CD4-positive, alpha-beta memory T cell (primary cell): ENCODE results near the gene SHC3. TPM values are rescaled to one million over a fixed set of nuclear protein-coding genes. Genes with fewer than 3 reads are reported as not detected.

Experiments used
- CTCF ChIA-PET: fragments of 350-600 bp; sonication (Branson Sonifier 250); formaldehyde crosslinking; loops from one replicate; lab custom pipeline; 2021; ENCODE audit warnings: inconsistent platforms; ENCODE audit not compliant: partially characterized antibody; lab: Charles Lee
- POLR2A ChIA-PET: fragments of 350-600 bp; sonication (Branson Sonifier 250); formaldehyde crosslinking; loops from one replicate; lab custom pipeline; 2021; ENCODE audit not compliant: partially characterized antibody; lab: Charles Lee
- DNase-seq, 5 donors: peaks; one replicate each; pipeline versions ENCODE4 v3.0.0 to v3.0.0-alpha.2; 2020 to 2022; ENCODE audit warnings: mixed read lengths in 1 of 5
- H3K27ac ChIP-seq: one replicate; pipeline ENCODE4 v1.7.0; 2013; ENCODE audit warnings: low read depth, low read length
- H3K27me3 ChIP-seq: 2 replicates; pipeline ENCODE4 v1.7.0; 2013; ENCODE audit warnings: mild to moderate bottlenecking, low read length, moderate library complexity; ENCODE audit not compliant: insufficient read depth
- H3K36me3 ChIP-seq: 2 replicates; pipeline ENCODE4 v1.7.0; 2013; ENCODE audit warnings: mild to moderate bottlenecking, low read length, moderate library complexity; ENCODE audit not compliant: insufficient read depth
- H3K4me1 ChIP-seq: 2 replicates; pipeline ENCODE4 v1.7.0; 2013; ENCODE audit warnings: mild to moderate bottlenecking, low read length, moderate library complexity; ENCODE audit not compliant: insufficient read depth
- H3K4me3 ChIP-seq, 2 donors: one replicate each; pipeline ENCODE4 v1.7.0; 2013; ENCODE audit warnings: low read length in 2 of 2, mild to moderate bottlenecking in 1 of 2
- H3K9me3 ChIP-seq, 2 donors: one replicate each; pipeline ENCODE4 v1.7.0; 2013; ENCODE audit warnings: low read length in 2 of 2, control low read depth in 1 of 2; ENCODE audit not compliant: control insufficient read depth in 1 of 2
- H3K27ac Mint-ChIP-seq, 7 donors: one replicate each; pipeline ENCODE4 v1.8.0; 2020 to 2021; ENCODE audit warnings: mixed read lengths in 7 of 7, mild to moderate bottlenecking in 6 of 7, inconsistent platforms in 3 of 7, moderate library complexity in 3 of 7
- H3K27me3 Mint-ChIP-seq, 2 donors: one replicate each; pipeline ENCODE4 v1.8.0; 2020 to 2021; ENCODE audit warnings: mixed read lengths in 2 of 2
- H3K36me3 Mint-ChIP-seq, 2 donors: one replicate each; pipeline ENCODE4 v1.8.0; 2020 to 2021; ENCODE audit warnings: mixed read lengths in 2 of 2, inconsistent platforms in 1 of 2, mild to moderate bottlenecking in 1 of 2
- H3K4me1 Mint-ChIP-seq, 4 donors: one replicate each; pipeline ENCODE4 v1.8.0; 2020 to 2021; ENCODE audit warnings: mixed read lengths in 4 of 4, mild to moderate bottlenecking in 1 of 4
- H3K4me3 Mint-ChIP-seq, 8 donors: one replicate each; pipeline ENCODE4 v1.8.0; 2020 to 2021; ENCODE audit warnings: mixed read lengths in 8 of 8, mild to moderate bottlenecking in 7 of 8, moderate library complexity in 6 of 8, inconsistent platforms in 3 of 8
- H3K9me3 Mint-ChIP-seq, 8 donors: one replicate each; pipeline ENCODE4 v1.8.0; 2020 to 2021; ENCODE audit warnings: mixed read lengths in 8 of 8, mild to moderate bottlenecking in 5 of 8, inconsistent platforms in 3 of 8, moderate library complexity in 1 of 8
- intact Hi-C: fragments of 100-400 bp; cut with micrococcal nuclease; formaldehyde crosslinking; loops from one replicate; pipeline ENCODE4 v1.15.1; 2023
- polyA plus RNA-seq, 2 donors: library from polyadenylated mRNA; unstranded; fragments of 300-500 nt; fragmentation: Illumina TruSeq; gene quantifications; one replicate each; pipeline ENCODE4 v1.2.3, GENCODE V29; 2021
- total RNA-seq, 2 experiments: library from RNA; stranded (reverse); gene quantifications; one replicate each; pipeline ENCODE4 v1.2.3, GENCODE V29; 2021

Gene SHC3
- total and polyA plus RNA-seq, 4 experiments from 2014 or later, result 0.06 TPM; not detected in 3

DNA sequence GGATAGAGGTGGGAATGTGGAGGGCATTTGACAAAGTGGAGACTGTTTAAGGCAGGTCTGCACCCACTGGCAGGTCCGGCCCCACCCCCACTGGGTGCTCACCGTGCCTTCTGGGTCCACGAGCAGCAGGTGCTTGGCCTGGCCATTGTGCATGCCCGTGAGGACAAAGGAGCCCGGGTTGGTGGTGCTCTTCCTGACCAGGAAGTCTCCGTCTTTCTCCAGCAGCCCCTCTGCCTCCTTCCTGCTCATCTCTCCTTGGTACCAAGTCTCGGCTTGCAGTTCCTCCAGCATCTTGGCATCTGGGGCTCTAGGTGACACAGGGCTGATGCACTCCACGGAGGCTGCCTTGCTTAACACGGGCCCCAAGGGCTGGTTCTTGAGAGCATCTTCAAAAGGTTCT lies 140.7 kb downstream of the SHC3 start:
- Histone ChIP-seq H3K4me3 (no peak overlapping the region), H3K27me3 (no peaks in the 10 kb centered on the region), H3K9me3 (no peaks in the 10 kb centered on the region), H3K27ac (no peak overlapping the region), H3K4me1 (no peaks in the 10 kb centered on the region), H3K36me3 (no peaks in the 10 kb centered on the region)
- DNase-seq, result no peak
- H3K9me3 Mint-ChIP-seq, result peaks cover 0 to 2% (median 0%) of the 10 kb centered on the region in 8 donors
- ChIA-PET CTCF (interaction anchor here (0.7 kb wide), 1 partner anchor 17 kb away, joined by 4 read pairs; no protein-coding TSS in a partner anchor), POLR2A (no interaction called here)
- H3K27ac Mint-ChIP-seq, result no peak overlapping the region
- H3K27me3 Mint-ChIP-seq, result peaks cover 10 to 12% of the 10 kb centered on the region in 2 donors
- intact Hi-C loops, result no loop called here
- H3K4me1 Mint-ChIP-seq, result no peaks in the 10 kb centered on the region
- no peaks in the 10 kb centered on the region for H3K36me3 Mint-ChIP-seq
- no peak overlapping the region for H3K4me3 Mint-ChIP-seq

DNA sequence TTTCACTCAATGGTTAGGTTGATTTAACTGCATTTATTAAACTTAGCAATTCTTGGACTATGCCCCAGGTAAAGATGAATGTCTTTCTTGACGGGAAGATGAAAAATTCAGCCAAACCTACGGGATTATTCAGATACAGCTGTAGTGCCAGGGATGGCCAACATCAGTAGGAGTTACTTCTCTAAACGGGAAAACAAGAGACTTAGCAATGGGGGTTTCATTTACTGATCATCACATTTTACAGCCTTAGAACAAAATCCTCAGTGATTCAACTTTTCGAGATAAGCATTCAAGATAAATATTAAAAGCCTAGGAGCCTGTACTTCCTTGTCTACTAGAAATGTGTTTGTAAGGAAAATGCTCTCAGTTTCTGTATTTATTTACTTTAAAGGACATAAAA lies 141.3 kb downstream of the SHC3 start:
- no peak overlapping the region for H3K27ac ChIP-seq
- H3K4me3 Mint-ChIP-seq, result no peak overlapping the region
- H3K4me3 ChIP-seq, result no peak overlapping the region
- H3K27me3 Mint-ChIP-seq, result peaks cover 10 to 12% of the 10 kb centered on the region in 2 donors
- DNase-seq, result no peak
- H3K27me3 ChIP-seq, result no peaks in the 10 kb centered on the region
- H3K36me3 ChIP-seq, result no peaks in the 10 kb centered on the region
- H3K9me3 ChIP-seq, result no peaks in the 10 kb centered on the region
- CTCF ChIA-PET, result no interaction called here
- H3K36me3 Mint-ChIP-seq, result no peaks in the 10 kb centered on the region
- H3K4me1 ChIP-seq, result no peaks in the 10 kb centered on the region
- POLR2A ChIA-PET, result no interaction called here
- H3K4me1 Mint-ChIP-seq, result no peaks in the 10 kb centered on the region
- H3K9me3 Mint-ChIP-seq, result peaks cover 0 to 4% (median 0%) of the 10 kb centered on the region in 8 donors
- intact Hi-C loops, result no loop called here
- no peak overlapping the region for H3K27ac Mint-ChIP-seq

GRCh38 chr9:89036891-89037290 lies 141.7 kb downstream of the SHC3 start:
- no peaks in the 10 kb centered on the region for H3K9me3 ChIP-seq
- ChIA-PET CTCF (no interaction called here), POLR2A (no interaction called here)
- Mint-ChIP-seq H3K4me1 (no peaks in the 10 kb centered on the region), H3K4me3 (no peak overlapping the region), H3K36me3 (no peaks in the 10 kb centered on the region), H3K27ac (no peak overlapping the region), H3K27me3 (peaks cover 12 to 13% of the 10 kb centered on the region in 2 donors), H3K9me3 (peaks cover 0 to 4% (median 0%) of the 10 kb centered on the region in 8 donors)
- DNase-seq, result no peak
- no peaks in the 10 kb centered on the region for H3K36me3 ChIP-seq
- no peak overlapping the region for H3K4me3 ChIP-seq
- no peak overlapping the region for H3K27ac ChIP-seq
- H3K27me3 ChIP-seq, result no peaks in the 10 kb centered on the region
- intact Hi-C loops, result no loop called here
- no peaks in the 10 kb centered on the region for H3K4me1 ChIP-seq

DNA sequence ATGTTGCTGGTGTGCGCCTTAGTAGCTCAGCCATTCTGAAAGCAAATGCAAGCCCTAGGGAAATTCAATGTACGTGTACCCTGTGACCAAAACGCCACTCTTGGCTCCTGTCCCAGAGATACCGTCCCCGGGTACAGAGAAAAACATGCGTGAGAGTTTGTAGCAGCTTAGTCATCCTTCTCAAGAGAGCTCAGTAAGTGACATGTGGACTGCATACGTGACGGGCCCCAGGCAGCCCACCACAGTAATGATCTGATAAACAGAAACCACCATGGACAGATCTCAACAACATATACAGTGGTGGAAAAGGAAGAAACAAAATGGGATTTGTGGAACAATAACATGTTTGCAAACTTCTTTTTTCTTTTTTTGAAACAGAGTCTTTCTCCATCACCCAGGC lies 142.2 kb downstream of the SHC3 start:
- no peak for DNase-seq
- no peak overlapping the region for H3K27ac ChIP-seq
- H3K27ac Mint-ChIP-seq, result no peak overlapping the region
- no peak overlapping the region for H3K4me3 Mint-ChIP-seq
- no peaks in the 10 kb centered on the region for H3K4me1 ChIP-seq
- no peak overlapping the region for H3K4me3 ChIP-seq
- intact Hi-C loops, result no loop called here
- H3K4me1 Mint-ChIP-seq, result no peaks in the 10 kb centered on the region
- peaks cover 13 to 14% of the 10 kb centered on the region in 2 donors for H3K27me3 Mint-ChIP-seq
- peaks cover 0 to 6% (median 0%) of the 10 kb centered on the region in 8 donors for H3K9me3 Mint-ChIP-seq
- no peaks in the 10 kb centered on the region for H3K9me3 ChIP-seq
- H3K36me3 Mint-ChIP-seq, result no peaks in the 10 kb centered on the region
- no peaks in the 10 kb centered on the region for H3K27me3 ChIP-seq
- CTCF ChIA-PET, result no interaction called here
- POLR2A ChIA-PET, result no interaction called here
- no peaks in the 10 kb centered on the region for H3K36me3 ChIP-seq

DNA sequence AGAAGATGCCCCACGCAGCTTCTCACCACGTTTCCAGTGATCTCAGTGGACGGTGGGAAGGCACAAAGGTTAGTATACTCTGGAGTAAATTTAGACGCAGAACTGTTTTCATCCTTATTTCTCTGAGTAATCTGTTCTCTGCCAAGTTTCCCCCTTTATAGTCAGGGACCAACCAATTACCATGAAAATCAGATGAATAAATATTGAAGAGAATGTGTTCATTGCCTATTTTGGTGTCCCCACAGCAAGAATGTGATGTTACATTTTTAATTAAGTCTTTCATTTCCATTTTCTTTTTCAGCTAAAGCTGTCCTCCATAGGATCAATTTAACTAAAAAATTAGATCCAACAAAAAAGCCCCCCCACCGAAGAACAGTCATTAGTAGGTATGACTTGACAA lies 146.0 kb downstream of the SHC3 start:
- intact Hi-C loops, result no loop called here
- Mint-ChIP-seq H3K27ac (no peak overlapping the region), H3K27me3 (peaks cover 16 to 18% of the 10 kb centered on the region in 2 donors)

GRCh38 chr9:89032173-89032572 lies 146.4 kb downstream of the SHC3 start:
- ChIA-PET CTCF (no interaction called here), POLR2A (no interaction called here)
- Histone ChIP-seq H3K9me3 (no peaks in the 10 kb centered on the region), H3K4me3 (no peak overlapping the region), H3K36me3 (no peaks in the 10 kb centered on the region), H3K27ac (no peak overlapping the region), H3K4me1 (no peaks in the 10 kb centered on the region), H3K27me3 (no peaks in the 10 kb centered on the region)
- Mint-ChIP-seq H3K27me3 (peaks cover 18% of the 10 kb centered on the region in 2 donors), H3K27ac (no peak overlapping the region), H3K4me1 (no peaks in the 10 kb centered on the region), H3K9me3 (peaks cover 0 to 28% (median 13%) of the 10 kb centered on the region in 8 donors), H3K4me3 (no peak overlapping the region), H3K36me3 (no peaks in the 10 kb centered on the region)
- intact Hi-C loops, result no loop called here
- no peak for DNase-seq

More for the DNA sequence above, 146.0 kb downstream of the SHC3 start:
- ChIA-PET POLR2A (no interaction called here), CTCF (no interaction called here)
- Mint-ChIP-seq H3K4me3 (no peak overlapping the region), H3K9me3 (peaks cover 0 to 28% (median 13%) of the 10 kb centered on the region in 8 donors), H3K36me3 (no peaks in the 10 kb centered on the region), H3K4me1 (no peaks in the 10 kb centered on the region)
- no peaks in the 10 kb centered on the region for H3K4me1 ChIP-seq
- no peaks in the 10 kb centered on the region for H3K9me3 ChIP-seq
- no peak overlapping the region for H3K27ac ChIP-seq
- DNase-seq, result no peak
- no peak overlapping the region for H3K4me3 ChIP-seq
- no peaks in the 10 kb centered on the region for H3K36me3 ChIP-seq
- no peaks in the 10 kb centered on the region for H3K27me3 ChIP-seq

DNA sequence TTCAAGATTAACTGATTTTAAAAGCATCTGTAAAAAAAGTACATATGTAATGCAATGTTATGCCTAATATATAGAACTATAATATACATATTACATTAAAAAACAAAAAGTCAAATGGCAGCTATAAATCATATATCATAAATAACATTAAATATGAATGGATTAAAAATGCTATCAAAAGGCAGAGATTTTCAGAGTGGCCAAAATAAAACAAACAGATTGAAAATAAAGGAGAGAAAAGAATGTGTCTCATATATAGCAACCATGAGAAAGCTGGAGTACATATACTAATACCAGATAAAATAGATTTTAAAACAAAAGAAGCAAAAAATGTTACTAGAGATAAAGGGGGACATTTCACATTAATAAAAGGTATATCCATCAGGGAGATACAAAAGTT lies 148.8 kb downstream of the SHC3 start:
- no peaks in the 10 kb centered on the region for H3K9me3 ChIP-seq
- Mint-ChIP-seq H3K4me1 (no peaks in the 10 kb centered on the region), H3K27ac (no peak overlapping the region), H3K4me3 (no peak overlapping the region), H3K36me3 (no peaks in the 10 kb centered on the region), H3K27me3 (peaks cover 15 to 19% of the 10 kb centered on the region in 2 donors), H3K9me3 (peaks cover 0 to 28% (median 13%) of the 10 kb centered on the region in 8 donors)
- H3K27me3 ChIP-seq, result no peaks in the 10 kb centered on the region
- no peak overlapping the region for H3K27ac ChIP-seq
- intact Hi-C loops, result no loop called here
- H3K36me3 ChIP-seq, result no peaks in the 10 kb centered on the region
- ChIA-PET CTCF (no interaction called here), POLR2A (no interaction called here)
- no peak overlapping the region for H3K4me3 ChIP-seq
- H3K4me1 ChIP-seq, result no peaks in the 10 kb centered on the region
- DNase-seq, result no peak

- Mint-ChIP-seq H3K4me1 (no peaks in the 10 kb centered on the region), H3K36me3 (no peaks in the 10 kb centered on the region), H3K27me3 (peaks cover 11 to 16% of the 10 kb centered on the region in 2 donors), H3K9me3 (peaks cover 0 to 28% (median 13%) of the 10 kb centered on the region in 8 donors), H3K4me3 (no peak overlapping the region), H3K27ac (no peak overlapping the region)
- Histone ChIP-seq H3K4me3 (no peak overlapping the region), H3K9me3 (no peaks in the 10 kb centered on the region), H3K27me3 (no peaks in the 10 kb centered on the region), H3K4me1 (no peaks in the 10 kb centered on the region), H3K27ac (no peak overlapping the region), H3K36me3 (no peaks in the 10 kb centered on the region)
- DNase-seq, result no peak
- intact Hi-C loops, result no loop called here
- CTCF ChIA-PET, result no interaction called here
- POLR2A ChIA-PET, result no interaction called here
Measured at GRCh38 chr9:89026876-89027275, 151.7 kb downstream of the SHC3 start.
